IMR-90 (cell line): Measurements from ENCODE around the gene RGS3. TPM values are rescaled to one million over a fixed set of nuclear protein-coding genes. Genes with fewer than 3 reads are reported as not detected.

Experiments used
- ATAC-seq: fragments of 200-7000 bp; cut with Tn5 transposase; 2 replicates; pipeline ENCODE4 v1.9.1; 2020; ENCODE audit warnings: low read depth, mild to moderate bottlenecking, moderate library complexity
- BruUV-seq: library from RNA; stranded (reverse); fragments of 400-500 nt; replicated peaks from 2 replicates; lab custom pipeline; 2021; lab: Mats Ljungman, UMichigan
- CTCF ChIA-PET: fragments of 300-600 bp; formaldehyde crosslinking; extraction: SDS; loops from one replicate; lab custom pipeline; 2021; ENCODE audit warnings: antibody characterized with exemption; lab: Yijun Ruan, JAX
- POLR2A ChIA-PET: fragments of 300-600 bp; sonication (Branson Sonifier 250); formaldehyde crosslinking; loops from one replicate; lab custom pipeline; 2022; ENCODE audit warnings: antibody characterized with exemption; ENCODE audit not compliant: unreplicated experiment; lab: Charles Lee
- DNase-seq: peaks from one replicate; pipeline ENCODE4 v3.0.0; 2013
- H2AFZ ChIP-seq: replicated peaks from 2 replicates; pipeline ENCODE3; 2013; ENCODE audit warnings: low read length, mild to moderate bottlenecking; ENCODE audit not compliant: poor library complexity
- H2AK5ac ChIP-seq: 2 replicates; pipeline ENCODE4 v1.6.1; 2013; ENCODE audit warnings: low read depth, low read length, inconsistent platforms
- H2AK9ac ChIP-seq: replicated peaks from 2 replicates; pipeline ENCODE3; 2013; ENCODE audit warnings: mild to moderate bottlenecking, low read depth, low read length, moderate library complexity; ENCODE audit not compliant: poor library complexity
- H2BK120ac ChIP-seq: 2 replicates; pipeline ENCODE4 v1.6.1; 2013; ENCODE audit warnings: low read depth, low read length, inconsistent platforms
- H2BK15ac ChIP-seq: 3 replicates; pipeline ENCODE4 v1.6.1; 2013; ENCODE audit warnings: low read depth, low read length, inconsistent platforms
- H2BK20ac ChIP-seq: 2 replicates; pipeline ENCODE4 v1.6.1; 2013; ENCODE audit warnings: low read depth, mild to moderate bottlenecking, inconsistent platforms, low read length, moderate library complexity
- H2BK5ac ChIP-seq: 2 replicates; pipeline ENCODE4 v1.6.1; 2013; ENCODE audit warnings: mild to moderate bottlenecking, low read depth, low read length, inconsistent platforms; ENCODE audit not compliant: poor library complexity, severe bottlenecking
- H3K14ac ChIP-seq: replicated peaks from 2 replicates; pipeline ENCODE4 v1.6.1; 2013; ENCODE audit warnings: low read depth, low read length, inconsistent platforms
- H3K18ac ChIP-seq: 2 replicates; pipeline ENCODE4 v1.6.1; 2013; ENCODE audit warnings: low read depth, low read length, control low read depth
- H3K23ac ChIP-seq: 2 replicates; pipeline ENCODE4 v1.6.1; 2013; ENCODE audit warnings: low read depth, low read length, inconsistent platforms
- H3K27ac ChIP-seq: 2 replicates; pipeline ENCODE4 v1.5.1; 2013; ENCODE audit warnings: mild to moderate bottlenecking, control low read depth, low read length; ENCODE audit not compliant: insufficient read depth
- H3K27me3 ChIP-seq: 2 replicates; pipeline ENCODE4 v1.6.1; 2013; ENCODE audit warnings: low read length; ENCODE audit not compliant: control insufficient read depth, insufficient read depth
- H3K36me3 ChIP-seq: 2 replicates; pipeline ENCODE4 v1.6.1; 2013; ENCODE audit warnings: low read length, mixed read lengths; ENCODE audit not compliant: control insufficient read depth, insufficient read depth
- H3K4ac ChIP-seq: 2 replicates; pipeline ENCODE4 v1.6.1; 2013; ENCODE audit warnings: low read depth, low read length, inconsistent platforms
- H3K4me1 ChIP-seq: 2 replicates; pipeline ENCODE4 v1.6.1; 2013; ENCODE audit warnings: low read length, mixed read lengths; ENCODE audit not compliant: control insufficient read depth, insufficient read depth
- H3K4me2 ChIP-seq: 2 replicates; pipeline ENCODE4 v1.6.1; 2013; ENCODE audit warnings: low read depth, mild to moderate bottlenecking, control low read depth, low read length, moderate library complexity
- H3K4me3 ChIP-seq: 2 replicates; pipeline ENCODE4 v1.5.1; 2013; ENCODE audit warnings: low read depth, mild to moderate bottlenecking, control low read depth, low read length, moderate library complexity; ENCODE audit not compliant: insufficient read depth
- H3K56ac ChIP-seq: 2 replicates; pipeline ENCODE4 v1.6.1; 2013; ENCODE audit warnings: low read length, inconsistent platforms; ENCODE audit not compliant: insufficient read depth; ENCODE audit errors: extremely low read depth
- H3K79me1 ChIP-seq, 2 experiments: 2 replicates each; pipeline ENCODE4 v1.6.1; 2013; ENCODE audit warnings: low read length in 2 of 2, inconsistent platforms in 1 of 2, low read depth in 1 of 2
- H3K9ac ChIP-seq: 2 replicates; pipeline ENCODE4 v1.6.1; 2013; ENCODE audit warnings: low read depth, low read length, control low read depth
- H3K9me1 ChIP-seq: 2 replicates; pipeline ENCODE4 v1.6.1; 2013; ENCODE audit warnings: low read length, inconsistent platforms; ENCODE audit not compliant: insufficient read depth
- H3K9me3 ChIP-seq: 2 replicates; pipeline ENCODE4 v1.6.1; 2013; ENCODE audit warnings: low read length; ENCODE audit not compliant: control insufficient read depth, insufficient read depth
- H4K20me1 ChIP-seq: 2 replicates; pipeline ENCODE4 v1.6.1; 2013; ENCODE audit warnings: low read length, inconsistent platforms; ENCODE audit not compliant: insufficient read depth
- H4K5ac ChIP-seq: 2 replicates; pipeline ENCODE4 v1.6.1; 2013; ENCODE audit warnings: mild to moderate bottlenecking, low read depth, low read length, control low read depth
- H4K8ac ChIP-seq, 2 experiments: 2 replicates each; pipeline ENCODE4 v1.6.1; 2013; ENCODE audit warnings: low read depth in 2 of 2, low read length in 2 of 2, control low read depth in 1 of 2, inconsistent platforms in 1 of 2
- H4K91ac ChIP-seq: 2 replicates; pipeline ENCODE4 v1.6.1; 2013; ENCODE audit warnings: low read depth, low read length, inconsistent platforms; ENCODE audit not compliant: insufficient read depth
- MAZ ChIP-seq: IDR thresholded peaks from 2 replicates; pipeline ENCODE4 v1.6.1; 2012; ENCODE audit warnings: low read depth, mild to moderate bottlenecking, low read length, improper control_type of control experiment, moderate library complexity, borderline replicate concordance
- POLR2A ChIP-seq: IDR thresholded peaks from 2 replicates; pipeline ENCODE4 v1.6.1; 2012; ENCODE audit warnings: mild to moderate bottlenecking, low read depth, low read length
- SMC3 ChIP-seq: fragments of 150-350 bp; IDR thresholded peaks from 2 replicates; pipeline ENCODE4 v1.6.1; 2016; ENCODE audit warnings: low read depth, mild to moderate bottlenecking, antibody characterized with exemption, low read length, moderate library complexity
- WGBS, 2 experiments: methylation state at CpG; one replicate each; pipeline versions ENCODE4 v1.1.5 to v1.1.7; 2013; ENCODE audit warnings: missing lambda C conversion rate in 2 of 2; ENCODE audit not compliant: insufficient read length in 1 of 2; ENCODE audit errors: extremely low coverage in 2 of 2; 5-methylcytosine and 5-hydroxymethylcytosine counted together
- dilution Hi-C: fragments of 300-500 bp; cut with HindIII; formaldehyde crosslinking; loops from one replicate; pipeline ENCODE4 v1.14.3; 2018; ENCODE audit warnings: low sequenced_read_pairs; ENCODE audit not compliant: unreplicated experiment
- in situ Hi-C: fragments of 300-500 bp; cut with MboI; formaldehyde crosslinking; loops from 3 replicates; pipeline ENCODE4 v1.14.3; 2019; ENCODE audit warnings: low sequenced_read_pairs, inconsistent platforms, mixed read lengths
- intact Hi-C: fragments of 100-400 bp; cut with micrococcal nuclease; formaldehyde crosslinking; loops from 2 replicates; pipeline ENCODE4 v1.10.0; 2022
- polyA plus RNA-seq, 3 experiments: library from polyadenylated mRNA; depleted of rRNA; stranded (reverse); fragments of >200 nt; gene quantifications; 2 replicates each; pipeline ENCODE4 v1.2.3, GENCODE V29; 2012; ENCODE audit warnings: low replicate concordance in 1 of 3
- total RNA-seq: library from RNA; depleted of rRNA; stranded (reverse); fragments of >200 nt; gene quantifications from 2 replicates; pipeline ENCODE4 v1.2.3, GENCODE V29; 2012

Gene RGS3
- total and polyA plus RNA-seq, 2 of the 4 experiments (the other 2 are of a cell fraction): 51.8 to 65.6 TPM

DNA sequence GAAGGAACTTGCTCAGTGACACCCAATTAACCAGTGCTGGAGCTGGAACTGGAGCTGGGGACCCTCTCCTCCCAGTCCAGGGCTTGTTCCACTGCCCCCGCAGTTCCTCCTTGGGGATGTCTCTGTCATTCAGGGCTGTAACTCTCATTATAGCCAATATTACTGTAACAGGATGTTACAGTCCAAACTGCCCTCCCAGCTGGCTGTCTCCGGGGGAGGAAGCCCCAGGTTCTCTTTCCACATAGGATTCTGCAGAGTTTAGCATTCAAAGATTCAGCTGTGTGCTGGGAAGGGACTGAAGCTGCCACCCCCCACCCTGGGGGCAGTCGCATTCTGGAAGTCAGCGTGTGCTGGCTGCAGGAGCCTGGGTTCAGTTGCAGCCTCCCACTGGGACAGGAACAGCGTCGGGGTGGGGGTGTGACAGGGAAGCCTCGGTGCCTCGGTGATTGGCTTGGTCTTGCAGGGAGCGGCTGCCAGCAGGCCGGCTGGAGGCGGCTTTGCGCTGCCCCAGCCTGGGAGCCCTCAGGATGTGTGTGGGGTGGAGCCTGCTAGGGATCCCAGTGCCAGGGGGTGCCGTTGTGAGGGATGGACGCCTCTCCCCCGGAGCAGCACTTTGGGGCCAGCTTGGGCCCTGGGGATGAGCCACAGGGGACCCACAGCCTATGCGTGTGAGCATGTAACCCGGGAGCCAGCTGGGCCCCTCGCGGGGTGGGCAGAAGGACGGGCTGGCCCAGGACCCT lies 101.1 kb downstream of the RGS3 start:
- BruUV-seq: no TSS peak
- H2AFZ ChIP-seq: peak overlapping the region; percentile 92
- intact Hi-C loops: loop anchor here (5.0 kb wide), 1 partner anchor 107 kb away; no protein-coding TSS in a partner anchor

More for the DNA sequence above, 101.1 kb downstream of the RGS3 start:
- H3K18ac ChIP-seq: peak overlapping the region; percentile 87
- H2BK20ac ChIP-seq: peak overlapping the region; percentile 66
- H3K27me3 ChIP-seq: no peaks in the 10 kb centered on the region
- H4K5ac ChIP-seq: peak overlapping the region; percentile 82
- H2BK5ac ChIP-seq: peak overlapping the region; percentile 86
- H3K23ac ChIP-seq: peak overlapping the region; percentile 92
- peak overlapping the region; percentile 70 for H3K4me3 ChIP-seq
- peak overlapping the region; percentile 60 to 93; a peak in 3 of 4 replicates for H4K8ac ChIP-seq
- H3K4me2 ChIP-seq: peak overlapping the region; percentile 96
- ATAC-seq (peak; percentile 86), DNase-seq (peak; percentile 61)
- peak overlapping the region; percentile 86; the same call in 2 of the 3 replicates for H2BK15ac ChIP-seq
- peak overlapping the region; percentile 96 for H2AK9ac ChIP-seq
- POLR2A ChIA-PET: interaction anchor here (0.6 kb wide), 1 partner anchor 985 kb away, joined by 3 read pairs; no protein-coding TSS in a partner anchor
- H3K27ac ChIP-seq: peak overlapping the region; percentile 83
- H3K79me1 ChIP-seq: peaks cover 13 to 45% of the 10 kb centered on the region in 2 experiments
- no peaks in the 10 kb centered on the region for H3K36me3 ChIP-seq
- peak overlapping the region; percentile 82 for H3K9ac ChIP-seq
- peak overlapping the region; percentile 92 for H2BK120ac ChIP-seq
- H3K56ac ChIP-seq: peak overlapping the region; percentile 61; the same call in 1 of the 2 replicates
- H3K9me3 ChIP-seq: no peaks in the 10 kb centered on the region
- peaks cover 30% of the 10 kb centered on the region for H3K4me1 ChIP-seq
- peaks cover 23% of the 10 kb centered on the region for H3K9me1 ChIP-seq
- dilution Hi-C loops (no loop called here), in situ Hi-C loops (no loop called here)
- 0% methylated on average over 11 of the region's 20 CpGs; no CpG with 5 or more reads in 1 of the 2 experiments for WGBS, 2 experiments
- H3K14ac ChIP-seq: peak overlapping the region; percentile 29; the same call in 1 of the 2 replicates
- H4K91ac ChIP-seq: peak overlapping the region; percentile 96
- peak overlapping the region; percentile 75 for H3K4ac ChIP-seq
- TF ChIP-seq MAZ: peak; percentile 36; the same call in 1 of the 2 replicates
- no peak for TF ChIP-seq SMC3
- TF ChIP-seq POLR2A: peak; percentile 59; the same call in 1 of the 2 replicates
- CTCF ChIA-PET: interaction anchor here (0.5 kb wide), 1 partner anchor 118 kb away, joined by 3 read pairs; no protein-coding TSS in a partner anchor
- peaks cover 7% of the 10 kb centered on the region; the same call in 1 of the 2 replicates for H4K20me1 ChIP-seq
- peak overlapping the region; percentile 76; the same call in 1 of the 2 replicates for H2AK5ac ChIP-seq
